Activated CD8-positive, alpha-beta memory T cell treated with anti-CD3 and anti-CD28 coated beads, Interleukin-2, amount 50 U/mL, for 4 hours (primary cell): Measurements from ENCODE around the gene REV3L.
"Not testable (repeated sequence)": the region's sequence is repeated elsewhere in the genome, so short reads cannot be mapped to it uniquely, and the experiment has no call there.

Experiments
- DNase-seq: peaks from one replicate; pipeline ENCODE4 v3.0.0-alpha.2; 2020

The REV3L gene

DNA sequence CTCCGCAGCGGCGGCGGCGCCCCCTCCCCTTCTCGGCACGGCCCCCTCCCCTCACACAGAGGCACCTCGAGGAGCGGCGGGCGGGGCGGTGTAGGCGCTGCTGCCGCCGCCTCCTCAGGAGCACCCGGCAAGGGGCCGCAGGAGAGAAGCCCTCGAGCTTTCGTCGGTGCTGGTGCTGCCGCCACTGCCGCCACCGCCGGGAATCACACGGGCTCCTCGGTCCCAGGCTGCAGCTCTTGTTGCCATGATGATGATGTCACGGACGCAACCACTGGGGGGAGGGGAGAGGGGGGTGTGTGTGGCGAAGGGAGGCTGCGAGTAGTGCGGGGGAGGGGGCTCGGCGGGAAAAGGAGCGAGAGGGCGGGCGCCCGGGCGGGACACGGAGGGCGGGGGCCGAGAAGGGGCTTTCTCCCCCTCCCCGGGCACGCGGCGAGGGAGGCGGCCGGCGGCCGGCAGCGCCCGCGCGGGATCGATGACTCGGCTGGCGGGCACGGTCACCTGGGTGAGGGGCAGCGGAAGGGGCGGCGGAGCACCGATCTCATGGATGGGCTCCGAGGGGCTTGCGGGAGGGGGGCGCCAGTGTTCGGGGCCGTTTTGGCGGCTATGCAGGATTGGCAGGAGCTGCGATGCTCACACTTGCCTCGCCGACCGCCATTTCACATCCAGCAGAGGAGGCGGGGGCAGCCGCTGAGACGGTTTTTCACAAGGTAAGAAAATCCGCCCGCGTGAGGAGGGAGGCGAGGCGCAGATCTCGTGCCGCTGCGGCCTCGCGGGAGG, at the start of gene REV3L:
TSS of gene REV3L (minus strand) at position 260 of the 777 bp plus-strand sequence. CDS start 330 bp downstream, outside the sequence.
- DNase-seq = peak; percentile 89

GRCh38 chr6:111531185-111531584, 48.2 kb upstream of the REV3L start:
- no peak for DNase-seq

GRCh38 chr6:111530667-111531066, 47.6 kb upstream of the REV3L start:
- no peak for DNase-seq

DNA sequence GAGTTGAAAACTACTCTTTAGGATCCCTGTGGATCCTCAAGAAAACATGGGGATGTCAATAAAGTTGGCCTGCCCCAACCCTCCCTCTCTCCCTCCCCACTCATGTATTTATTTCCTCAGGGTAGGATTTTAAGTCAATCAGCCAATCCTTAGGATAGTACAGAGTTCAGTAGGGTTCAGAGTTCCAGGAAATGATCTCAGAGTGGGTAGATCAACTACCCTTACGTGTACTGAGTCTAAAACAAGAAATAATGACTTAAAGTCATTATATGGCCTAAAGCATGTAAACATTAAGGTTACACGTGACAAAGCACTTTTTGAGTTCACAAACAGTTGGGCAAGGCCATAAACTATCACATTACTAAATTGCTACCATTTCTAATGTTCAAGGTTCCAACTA, 47.2 kb upstream of the REV3L start:
- DNase-seq = no peak

DNA sequence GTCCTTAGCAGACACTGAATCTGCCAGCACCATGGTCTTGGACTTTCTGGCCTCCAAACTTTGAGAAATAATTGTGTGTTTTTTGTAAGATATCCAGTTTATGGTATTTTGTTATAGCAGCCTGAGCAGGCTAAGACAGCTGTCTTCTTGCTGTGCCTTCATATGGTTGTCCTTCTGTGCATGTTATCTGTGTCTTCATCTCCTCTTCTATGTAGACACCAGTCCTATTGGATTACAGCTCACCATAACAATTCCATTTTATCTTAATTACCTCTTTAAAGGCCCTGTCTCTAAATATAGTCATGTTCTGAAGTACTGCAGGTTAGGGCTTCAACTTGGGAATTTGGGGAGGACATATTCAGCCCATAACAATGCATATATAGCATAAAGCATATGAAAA, 44.3 kb upstream of the REV3L start:
- no peak for DNase-seq

GRCh38 chr6:111524735-111525134, 41.7 kb upstream of the REV3L start:
- no peak for DNase-seq

DNA sequence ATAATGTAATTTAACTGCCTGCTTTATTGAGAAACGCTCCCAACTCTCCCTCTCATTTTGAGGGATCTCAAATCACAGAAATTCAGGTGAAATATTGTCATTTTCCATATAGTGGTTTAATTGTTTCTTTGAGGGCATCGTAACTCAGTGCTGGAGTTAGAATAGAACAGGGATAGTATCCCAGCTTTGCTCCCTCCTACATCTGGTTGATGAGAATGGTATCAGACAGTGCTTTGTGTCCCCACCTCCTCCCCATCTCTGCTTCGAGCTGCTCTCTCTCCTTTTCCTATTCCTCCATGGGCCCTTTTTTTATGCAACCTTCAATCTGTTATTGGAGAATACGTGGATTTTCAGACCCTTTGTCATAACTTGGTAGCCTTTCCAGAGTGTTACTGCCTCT, 41.2 kb upstream of the REV3L start:
- DNase-seq = no peak

DNA sequence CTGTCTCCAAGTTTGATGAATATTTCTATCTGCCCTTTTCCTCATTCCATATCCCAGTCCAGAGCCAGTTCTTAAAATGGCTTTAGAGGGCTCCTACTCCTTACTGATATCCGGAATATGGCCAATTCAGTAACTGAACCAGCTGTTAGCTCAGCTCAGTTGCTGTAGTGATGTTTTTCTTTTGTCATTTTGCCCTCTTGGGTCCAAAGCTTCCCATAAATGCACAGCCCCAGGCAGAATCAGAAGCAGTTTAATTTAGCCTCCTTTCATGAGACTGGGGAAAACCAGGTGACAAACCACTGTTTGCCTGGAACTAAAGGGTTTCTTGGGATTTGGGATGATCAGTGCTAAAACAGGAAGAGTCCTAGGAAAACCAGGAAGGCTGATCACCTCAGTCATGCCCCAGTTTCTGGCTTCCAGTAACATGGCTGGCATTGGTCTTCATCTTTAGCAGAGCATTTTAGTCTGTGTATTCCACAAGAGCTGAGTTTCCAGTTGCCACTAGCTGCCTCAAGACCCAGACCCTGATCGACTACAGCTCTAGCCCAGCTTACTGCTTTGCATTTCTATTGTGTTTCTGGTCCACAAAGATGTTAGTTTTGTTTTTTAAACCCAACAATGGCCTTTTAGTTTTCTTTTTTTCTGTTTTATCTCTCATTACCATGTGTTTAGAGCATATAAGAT, 40.6 kb upstream of the REV3L start:
- DNase-seq = no peak

DNA sequence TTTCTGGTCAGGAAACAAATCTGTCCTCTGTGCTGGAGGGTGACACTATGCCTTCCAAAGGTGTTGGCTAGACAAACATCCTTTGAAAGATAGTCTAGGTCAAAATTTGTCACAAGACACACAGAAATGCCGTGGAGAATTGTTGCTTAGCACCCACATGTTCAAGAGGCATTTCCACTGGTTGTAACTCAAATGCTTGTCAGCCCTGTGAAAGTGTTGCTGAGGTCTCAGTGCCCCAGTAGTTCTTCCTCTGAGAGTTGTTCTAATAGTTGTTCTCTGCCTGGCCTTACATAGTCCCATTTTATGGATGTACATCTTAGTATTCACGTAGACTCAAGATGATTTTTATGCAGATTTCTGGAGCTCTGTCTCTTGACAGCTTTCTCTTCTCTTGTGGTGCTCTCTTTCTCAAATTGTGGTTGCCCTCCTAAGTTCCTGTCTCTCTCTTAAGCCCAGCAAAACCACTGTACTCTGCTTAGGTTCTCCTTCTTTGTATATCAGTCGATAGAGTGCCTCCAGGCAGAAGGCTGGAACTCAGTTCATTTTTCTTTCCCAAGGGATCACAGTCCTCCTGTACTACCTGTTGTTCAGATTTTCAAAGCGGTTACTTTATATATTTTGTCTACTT, 39.5 kb upstream of the REV3L start:
- no peak for DNase-seq

DNA sequence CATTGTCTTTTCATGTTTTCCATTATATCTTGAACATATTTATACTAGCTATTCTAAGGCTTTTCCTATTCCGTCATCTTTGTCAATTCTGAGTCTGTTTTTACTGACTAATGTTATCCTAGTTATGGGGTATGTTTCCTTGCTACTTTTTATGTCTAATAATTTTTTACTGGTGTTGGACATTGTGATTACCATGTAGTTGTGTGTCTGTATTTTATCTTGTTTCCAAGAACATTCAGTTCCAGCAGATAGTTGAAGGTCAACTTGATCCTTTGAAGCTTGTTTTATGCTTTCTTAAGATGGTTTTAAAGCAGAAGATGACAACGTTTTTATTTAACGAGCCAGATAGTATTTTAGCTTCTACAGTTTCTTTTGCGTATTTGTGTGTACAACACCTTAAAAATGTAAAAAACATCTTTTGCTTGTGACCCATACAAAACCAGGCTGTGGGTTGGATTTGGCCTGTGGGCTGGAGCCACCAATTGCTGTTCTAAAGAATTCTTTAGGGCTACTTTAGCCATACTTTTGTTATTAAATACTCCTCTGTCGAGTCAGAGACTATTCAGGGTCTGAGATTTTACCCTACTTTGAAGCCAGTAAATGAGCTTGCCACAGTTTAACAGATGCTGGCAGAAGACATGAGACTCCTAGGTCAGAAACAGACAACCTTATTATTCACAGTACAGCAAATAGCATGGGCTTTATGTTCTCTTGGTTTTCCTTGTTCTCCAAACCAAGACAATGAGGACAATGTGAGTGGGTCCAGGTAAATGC, 38.7 kb upstream of the REV3L start:
- no peak for DNase-seq

DNA sequence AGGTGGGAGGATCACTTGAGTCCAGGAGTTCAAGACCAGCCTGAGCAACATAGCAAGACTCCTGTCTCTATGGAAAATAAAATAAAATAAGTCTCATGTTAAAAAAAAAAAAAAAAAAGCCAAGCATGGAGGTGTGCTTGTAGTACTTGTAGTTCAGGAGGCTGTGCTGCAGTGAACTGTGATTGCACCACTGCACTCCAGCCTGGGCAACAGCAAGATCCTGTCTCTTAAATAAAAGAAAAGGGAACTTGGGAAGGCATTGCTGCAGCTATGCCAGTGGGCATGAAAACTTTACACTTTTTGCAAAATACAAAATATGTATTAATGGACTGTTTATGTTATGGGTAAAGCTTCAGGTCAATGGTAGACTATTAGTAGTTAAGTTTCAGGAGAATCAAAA, 37.5 kb upstream of the REV3L start:
- DNase-seq = no peak

DNA sequence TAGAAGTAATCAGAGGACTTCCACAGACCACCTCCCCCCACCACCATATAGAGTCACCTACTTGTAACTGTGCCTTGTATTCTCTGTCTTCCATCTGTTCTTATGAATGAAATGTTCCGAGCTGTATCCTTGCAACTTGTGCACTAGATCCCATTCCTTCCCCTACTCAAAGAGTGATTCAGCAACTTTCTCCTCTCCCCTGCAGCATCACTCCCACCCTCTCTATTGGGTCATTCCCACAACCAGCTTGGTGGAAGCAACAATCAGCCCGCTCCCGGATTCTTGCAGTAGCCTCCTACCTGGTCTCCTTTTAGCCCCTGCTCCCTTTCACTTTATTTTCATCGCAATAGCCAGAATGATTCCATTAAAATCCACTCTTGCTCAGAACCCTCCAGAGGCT, 34.9 kb upstream of the REV3L start:
- DNase-seq = no peak

GRCh38 chr6:111515259-111515658, 32.2 kb upstream of the REV3L start:
- DNase-seq = no peak

DNA sequence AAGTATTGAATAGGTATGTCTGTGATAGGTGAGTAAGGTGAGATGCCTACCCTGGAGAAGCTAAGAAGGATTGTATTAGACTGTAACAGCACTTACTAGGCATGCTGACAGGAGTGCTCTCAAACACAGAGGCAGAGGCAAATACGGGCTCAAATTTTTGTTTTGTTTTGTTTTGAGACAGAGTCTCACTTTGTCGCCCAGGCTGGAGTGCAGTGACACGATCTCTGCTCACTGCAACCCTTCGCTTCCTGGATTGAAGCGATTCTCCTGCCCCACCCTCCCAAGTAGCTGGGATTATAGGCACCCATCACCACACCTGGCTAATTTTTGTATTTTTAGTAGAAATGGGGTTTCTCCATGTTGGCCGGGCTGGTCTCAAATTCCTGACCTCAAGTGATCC, 31.5 kb upstream of the REV3L start:
- not testable (repeated sequence) for DNase-seq

- not testable (repeated sequence) for DNase-seq
These were observed 24.2 kb upstream of the REV3L start for GRCh38 chr6:111507219-111507618.

DNA sequence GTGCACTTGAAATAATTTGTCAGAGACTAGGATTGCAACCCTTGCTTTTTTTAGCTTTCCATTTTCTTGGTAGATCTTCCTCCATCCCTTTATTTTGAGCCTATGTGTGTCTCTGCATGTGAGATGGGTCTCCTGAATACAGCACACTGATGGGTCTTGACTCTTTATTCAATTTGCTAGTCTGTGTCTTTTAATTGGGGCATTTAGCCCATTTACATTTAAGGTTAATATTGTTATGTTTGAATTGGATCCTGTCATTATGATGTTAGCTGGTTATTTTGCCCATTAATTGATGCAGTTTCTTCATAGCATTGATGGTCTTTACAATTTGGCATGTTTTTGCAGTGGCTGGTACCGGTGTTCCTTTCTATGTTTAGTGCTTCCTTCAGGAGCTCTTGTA, 22.5 kb upstream of the REV3L start:
- DNase-seq = not testable (repeated sequence)

- no peak for DNase-seq
These were observed 20.6 kb upstream of the REV3L start for GRCh38 chr6:111503660-111504059.

- no peak for DNase-seq
These were observed 20.2 kb upstream of the REV3L start for GRCh38 chr6:111503194-111503593.

- no peak for DNase-seq
These were observed 19.1 kb upstream of the REV3L start for GRCh38 chr6:111502154-111502553.

DNA sequence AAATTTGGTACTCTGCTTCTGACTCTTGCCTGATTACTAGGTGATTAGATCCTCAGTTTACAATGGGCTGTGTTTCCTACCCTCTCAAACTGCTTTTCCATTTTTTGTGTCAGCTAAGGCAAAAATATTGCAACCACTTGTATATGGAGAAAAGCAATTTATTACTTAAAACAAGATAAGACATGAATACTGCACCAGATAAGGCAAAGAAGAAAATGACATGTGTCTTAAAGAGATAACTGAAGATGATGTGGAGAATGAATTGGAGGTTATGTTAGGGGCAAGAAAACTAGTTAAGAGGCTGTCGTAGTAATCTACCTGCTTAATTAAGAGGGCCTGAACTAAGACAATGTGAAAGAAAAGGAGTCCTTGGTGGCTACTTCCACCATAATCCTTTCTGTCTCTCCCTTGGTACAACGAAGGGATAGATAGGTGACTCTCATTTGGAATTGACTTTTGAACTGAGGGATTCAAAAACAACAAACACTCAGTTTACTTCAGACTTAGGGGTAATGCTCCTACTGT, 16.3 kb upstream of the REV3L start:
- no peak for DNase-seq

DNA sequence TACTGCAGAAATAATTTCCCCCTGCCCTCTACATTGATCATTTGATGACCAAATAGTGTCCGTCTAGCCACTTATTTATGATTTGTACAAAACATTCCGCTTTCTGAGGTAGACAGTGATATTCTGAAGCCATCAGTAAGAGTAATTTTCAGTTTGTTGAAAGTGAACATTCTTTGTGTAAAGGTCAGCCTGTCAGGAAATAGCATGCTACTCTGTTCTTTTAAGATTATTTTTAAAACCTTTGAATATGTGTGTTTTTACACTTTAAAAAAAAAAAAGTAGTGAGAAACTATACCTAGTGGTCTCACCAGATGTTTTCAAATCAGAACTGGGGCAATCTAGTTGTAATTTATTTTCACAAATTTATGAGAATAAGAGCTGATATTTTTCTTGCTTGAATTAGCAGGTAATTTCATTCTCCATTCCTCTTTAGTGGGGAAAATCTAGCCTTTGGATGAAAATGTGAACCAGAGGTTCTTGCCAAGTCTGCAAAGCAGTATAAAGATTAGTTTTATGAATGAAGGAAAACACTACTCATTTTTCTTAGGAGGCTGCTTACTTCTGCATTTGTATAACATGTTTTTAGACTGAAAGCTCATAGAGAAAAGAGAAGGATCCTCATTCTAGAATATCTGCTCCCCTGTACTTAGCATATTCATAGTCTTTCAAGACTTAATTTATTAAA, 12.1 kb upstream of the REV3L start:
- DNase-seq = no peak

- no peak for DNase-seq
These were observed 9.5 kb upstream of the REV3L start for GRCh38 chr6:111492499-111492898.
